ENCODE data around the gene LRRC37A3. TPM values are rescaled to one million over a fixed set of nuclear protein-coding genes. Genes with fewer than 3 reads are reported as not detected.
A peak's percentile ranks its signal among the peaks of the same experiment; 100 is the strongest.
"Not testable (repeated sequence)": the region's sequence is repeated elsewhere in the genome, so short reads cannot be mapped to it uniquely, and the experiment has no call there.

Gene LRRC37A3
- 34.1 and 37.4 TPM in 2 replicates for total RNA-seq (2022)
- Bru-seq, nascent RNA = percentile 72 among the genes with signal in this experiment
- BruChase-seq, experiment 1, labeled RNA remaining after a 6-hour chase = percentile 88 among the genes with signal in this experiment
- percentile 86 among the genes with signal in this experiment for BruChase-seq, experiment 2, labeled RNA remaining after a 2-hour chase
- long read RNA-seq, partial matches to known transcripts = 0 of 3 reads
- long read RNA-seq, other reads (novel, unspliced or antisense) = 3 of 3 reads

- peak; percentile 100 for DNase-seq
- H3K9me3 Mint-ChIP-seq (ENCODE audit: low read depth, unreplicated experiment); H3K4me1 Mint-ChIP-seq (ENCODE audit: low read depth, unreplicated experiment); H3K27me3 Mint-ChIP-seq (ENCODE audit: unreplicated experiment); BruUV-seq (replicated peaks): not testable (repeated sequence)
- peaks cover 18% of the 10 kb centered on the region for H3K36me3 Mint-ChIP-seq (ENCODE audit: insufficient read depth, unreplicated experiment)
- intact Hi-C loops (cut with micrococcal nuclease; ENCODE audit: unreplicated experiment) = loop anchor here (10.0 kb wide), 1 partner anchor 145 kb away; no protein-coding TSS in a partner anchor
- peak within 1 kb of the TSS; percentile 83 for H3K27ac Mint-ChIP-seq (ENCODE audit: unreplicated experiment)
- TF ChIP-seq CTCF (IDR thresholded peaks at IDR 0.05; ENCODE audit: unreplicated experiment) = peak; percentile 90
- CTCF ChIA-PET = interaction anchor here (0.6 to 2.1 kb wide), 3 partner anchors 19 to 203 kb away, joined by 5 read pairs; no protein-coding TSS in a partner anchor
- H3K4me3 Mint-ChIP-seq (ENCODE audit: low read depth, unreplicated experiment) = peak within 1 kb of the TSS; percentile 81
Observed at GRCh38 chr17:64919289-64920025, at the start of gene LRRC37A3. Gene LRRC37A3, minus strand, starts transcription at chr17:64919478. Its CDS starts 22,221 bp downstream, at chr17:64897257.

- Mint-ChIP-seq H3K4me3 (ENCODE audit: low read depth, unreplicated experiment) (peak overlapping the region; percentile 70), H3K4me1 (ENCODE audit: low read depth, unreplicated experiment) (peaks cover 10% of the 10 kb centered on the region)
- H3K36me3 Mint-ChIP-seq (ENCODE audit: insufficient read depth, unreplicated experiment); H3K9me3 Mint-ChIP-seq (ENCODE audit: low read depth, unreplicated experiment); BruUV-seq (replicated peaks); H3K27ac Mint-ChIP-seq (ENCODE audit: unreplicated experiment); H3K27me3 Mint-ChIP-seq (ENCODE audit: unreplicated experiment): not testable (repeated sequence)
- CTCF ChIA-PET = interaction anchor here (1.3 kb wide), 1 partner anchor 135 kb away, joined by 4 read pairs; no protein-coding TSS in a partner anchor
- peak; percentile 55 for DNase-seq
- intact Hi-C loops (cut with micrococcal nuclease; ENCODE audit: unreplicated experiment) = loop anchor here (10.0 kb wide), 1 partner anchor 139 kb away; no protein-coding TSS in a partner anchor
Observed at GRCh38 chr17:64965873-64966287, 46.6 kb upstream of the LRRC37A3 start.

DNA sequence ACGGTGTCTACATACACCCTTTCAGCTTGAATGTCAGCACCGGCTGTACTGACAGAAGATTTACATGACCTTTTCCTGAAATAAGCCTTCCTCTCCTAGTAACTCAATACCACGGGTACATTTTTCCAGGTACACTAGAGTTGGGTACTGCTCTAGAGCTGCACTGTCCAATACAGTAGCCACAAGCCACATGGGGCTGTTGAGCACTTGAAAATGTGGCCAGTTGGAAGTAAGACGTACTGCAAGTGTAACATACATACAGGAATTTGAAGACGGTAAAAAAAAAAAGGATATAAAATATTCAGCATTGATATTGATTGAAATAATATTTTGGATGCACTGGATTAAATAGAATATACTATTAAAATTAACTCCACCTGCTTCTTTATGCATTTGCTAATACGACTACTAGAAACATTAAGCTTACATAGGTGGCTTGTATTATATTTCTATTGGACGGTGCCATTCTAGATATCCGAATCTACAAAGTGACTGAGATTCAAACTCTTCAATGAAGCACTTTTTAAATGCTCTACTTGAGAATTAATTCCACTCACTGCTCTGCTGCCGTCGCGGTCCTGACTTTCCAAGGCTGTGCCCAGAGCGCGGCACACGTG lies 46.1 kb upstream of the LRRC37A3 start:
- peaks cover 10% of the 10 kb centered on the region for H3K4me1 Mint-ChIP-seq (ENCODE audit: low read depth, unreplicated experiment)
- TSS peak; percentile 35 for BruUV-seq (replicated peaks)
- intact Hi-C loops (cut with micrococcal nuclease; ENCODE audit: unreplicated experiment) = loop anchor here (10.0 kb wide), 1 partner anchor 139 kb away; no protein-coding TSS in a partner anchor
- CTCF ChIA-PET = interaction anchor here (1.3 kb wide), 1 partner anchor 135 kb away, joined by 4 read pairs; no protein-coding TSS in a partner anchor
- not testable (repeated sequence) for DNase-seq; H3K9me3 Mint-ChIP-seq (ENCODE audit: low read depth, unreplicated experiment); H3K27ac Mint-ChIP-seq (ENCODE audit: unreplicated experiment); H3K36me3 Mint-ChIP-seq (ENCODE audit: insufficient read depth, unreplicated experiment); H3K27me3 Mint-ChIP-seq (ENCODE audit: unreplicated experiment)
- H3K4me3 Mint-ChIP-seq (ENCODE audit: low read depth, unreplicated experiment) = peak overlapping the region; percentile 70

- Mint-ChIP-seq H3K27me3 (ENCODE audit: unreplicated experiment) (no peaks in the 10 kb centered on the region), H3K4me1 (ENCODE audit: low read depth, unreplicated experiment) (peaks cover 10% of the 10 kb centered on the region), H3K36me3 (ENCODE audit: insufficient read depth, unreplicated experiment) (no peaks in the 10 kb centered on the region), H3K9me3 (ENCODE audit: low read depth, unreplicated experiment) (no peaks in the 10 kb centered on the region), H3K4me3 (ENCODE audit: low read depth, unreplicated experiment) (peak overlapping the region; percentile 70), H3K27ac (ENCODE audit: unreplicated experiment) (no peak overlapping the region)
- BruUV-seq (replicated peaks) = no TSS peak
- intact Hi-C loops (cut with micrococcal nuclease; ENCODE audit: unreplicated experiment) = loop anchor here (10.0 kb wide), 1 partner anchor 140 kb away; no protein-coding TSS in a partner anchor
- DNase-seq = no peak
- CTCF ChIA-PET = interaction anchor here (1.3 kb wide), 1 partner anchor 136 kb away, joined by 4 read pairs; no protein-coding TSS in a partner anchor
- no peak for TF ChIP-seq CTCF (IDR thresholded peaks at IDR 0.05; ENCODE audit: unreplicated experiment)
Observed at GRCh38 chr17:64964796-64965195, 45.5 kb upstream of the LRRC37A3 start.

DNA sequence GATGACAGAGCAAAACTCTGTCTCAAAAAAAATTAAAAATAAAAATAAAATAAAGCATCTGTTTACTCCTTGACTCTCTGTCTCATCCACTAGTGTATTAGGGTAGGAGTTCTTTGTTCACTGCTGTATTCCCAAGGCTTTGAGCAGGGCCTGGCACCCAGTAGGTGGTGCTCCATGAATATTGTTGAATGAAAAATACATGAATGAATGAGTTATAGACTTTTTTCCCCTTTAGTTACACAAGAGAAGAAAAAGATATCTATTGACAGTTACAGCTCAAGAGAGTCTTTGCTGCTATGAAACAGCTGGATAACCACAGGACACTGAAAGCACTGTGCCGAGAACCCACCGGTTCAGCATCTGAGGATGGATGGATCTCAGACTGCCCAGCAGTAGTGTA lies 44.5 kb upstream of the LRRC37A3 start:
- peaks cover 10% of the 10 kb centered on the region for H3K4me1 Mint-ChIP-seq (ENCODE audit: low read depth, unreplicated experiment)
- H3K36me3 Mint-ChIP-seq (ENCODE audit: insufficient read depth, unreplicated experiment); H3K9me3 Mint-ChIP-seq (ENCODE audit: low read depth, unreplicated experiment); BruUV-seq (replicated peaks); DNase-seq; H3K27ac Mint-ChIP-seq (ENCODE audit: unreplicated experiment); H3K27me3 Mint-ChIP-seq (ENCODE audit: unreplicated experiment); H3K4me3 Mint-ChIP-seq (ENCODE audit: low read depth, unreplicated experiment); CTCF ChIA-PET: not testable (repeated sequence)
- intact Hi-C loops (cut with micrococcal nuclease; ENCODE audit: unreplicated experiment) = loop anchor here (10.0 kb wide), 1 partner anchor 141 kb away; no protein-coding TSS in a partner anchor
